Measurements from ENCODE around the gene MPPE1.

- TF ChIP-seq CTCF (conservative IDR thresholded peaks at IDR 0.05 in 1 of 2, IDR thresholded peaks at IDR 0.05 in 1 of 2; ENCODE audit: extremely low read depth in 1 of 2, insufficient read depth in 1 of 2, low read depth in 1 of 2, low read length in 2 of 2): no peak
- no peak for TF ChIP-seq EZH2 (IDR thresholded peaks at IDR 0.05; ENCODE audit: borderline replicate concordance, low read length)
Observed at GRCh38 chr18:11944252-11944651, 36.1 kb upstream of the MPPE1 start.

Data from mammary epithelial cell (primary cell).